Neuron (in vitro differentiated cells): Measurements from ENCODE around the gene LINS1.

Experiments
- H2AFZ ChIP-seq: one replicate; pipeline ENCODE4 v1.6.1; 2013; ENCODE audit warnings: low read depth, mild to moderate bottlenecking, inconsistent platforms, low read length, moderate library complexity
- H3K27me3 ChIP-seq: one replicate; pipeline ENCODE4 v1.6.1; 2013; ENCODE audit warnings: low read length; ENCODE audit not compliant: insufficient read depth
- H3K36me3 ChIP-seq: one replicate; pipeline ENCODE4 v1.6.1; 2013; ENCODE audit warnings: low read length; ENCODE audit not compliant: insufficient read depth
- H3K4me1 ChIP-seq: one replicate; pipeline ENCODE4 v1.6.1; 2013; ENCODE audit warnings: low read length; ENCODE audit not compliant: insufficient read depth
- H3K4me3 ChIP-seq: 2 replicates; pipeline ENCODE4 v1.5.1; 2013; ENCODE audit warnings: mild to moderate bottlenecking, low read length, moderate library complexity
- H3K9me3 ChIP-seq: one replicate; pipeline ENCODE4 v1.6.1; 2013; ENCODE audit warnings: low read length

The LINS1 gene

GRCh38 chr15:100566850-100567628 is 34.9 kb downstream of the LINS1 start:
- H3K4me1 ChIP-seq: no peaks in the 10 kb centered on the region
- no peaks in the 10 kb centered on the region for H3K27me3 ChIP-seq
- peaks cover 24% of the 10 kb centered on the region for H3K36me3 ChIP-seq
- H3K4me3 ChIP-seq: no peak overlapping the region
- no peaks in the 10 kb centered on the region for H3K9me3 ChIP-seq
- H2AFZ ChIP-seq: no peak overlapping the region

- peaks cover 19% of the 10 kb centered on the region for H3K36me3 ChIP-seq
- no peaks in the 10 kb centered on the region for H3K27me3 ChIP-seq
- no peaks in the 10 kb centered on the region for H3K9me3 ChIP-seq
- no peak overlapping the region for H3K4me3 ChIP-seq
- no peak overlapping the region for H2AFZ ChIP-seq
- H3K4me1 ChIP-seq: no peaks in the 10 kb centered on the region
Measured at GRCh38 chr15:100565591-100565990, 36.4 kb downstream of the LINS1 start.

- no peaks in the 10 kb centered on the region for H3K4me1 ChIP-seq
- H3K4me3 ChIP-seq: no peak overlapping the region
- H3K36me3 ChIP-seq: no peaks in the 10 kb centered on the region
- no peaks in the 10 kb centered on the region for H3K27me3 ChIP-seq
- H3K9me3 ChIP-seq: peaks cover 4% of the 10 kb centered on the region
- H2AFZ ChIP-seq: no peak overlapping the region
Measured at GRCh38 chr15:100560323-100560722, 41.7 kb downstream of the LINS1 start.

GRCh38 chr15:100559330-100559729 is 42.7 kb downstream of the LINS1 start:
- H3K4me3 ChIP-seq: no peak overlapping the region
- H3K4me1 ChIP-seq: no peaks in the 10 kb centered on the region
- no peaks in the 10 kb centered on the region for H3K27me3 ChIP-seq
- no peaks in the 10 kb centered on the region for H3K36me3 ChIP-seq
- H2AFZ ChIP-seq: no peak overlapping the region
- H3K9me3 ChIP-seq: peaks cover 4% of the 10 kb centered on the region

GRCh38 chr15:100558771-100559254 is 43.2 kb downstream of the LINS1 start:
- Histone ChIP-seq H3K4me3 (no peak overlapping the region), H2AFZ (no peak overlapping the region), H3K27me3 (no peaks in the 10 kb centered on the region), H3K4me1 (no peaks in the 10 kb centered on the region), H3K36me3 (no peaks in the 10 kb centered on the region), H3K9me3 (peaks cover 7% of the 10 kb centered on the region)

GRCh38 chr15:100553468-100553867 is 48.5 kb downstream of the LINS1 start:
- no peak overlapping the region for H2AFZ ChIP-seq
- H3K36me3 ChIP-seq: no peaks in the 10 kb centered on the region
- H3K4me1 ChIP-seq: peaks cover 1% of the 10 kb centered on the region
- peaks cover 6% of the 10 kb centered on the region for H3K9me3 ChIP-seq
- H3K27me3 ChIP-seq: no peaks in the 10 kb centered on the region
- H3K4me3 ChIP-seq: no peak overlapping the region

- H3K4me1 ChIP-seq: peaks cover 1% of the 10 kb centered on the region
- no peak overlapping the region for H3K4me3 ChIP-seq
- no peaks in the 10 kb centered on the region for H3K27me3 ChIP-seq
- no peaks in the 10 kb centered on the region for H3K9me3 ChIP-seq
- no peaks in the 10 kb centered on the region for H3K36me3 ChIP-seq
- no peak overlapping the region for H2AFZ ChIP-seq
Measured at GRCh38 chr15:100547961-100548360, 54.0 kb downstream of the LINS1 start.

- H3K9me3 ChIP-seq: no peaks in the 10 kb centered on the region
- H3K4me3 ChIP-seq: no peak overlapping the region
- H3K4me1 ChIP-seq: peaks cover 1% of the 10 kb centered on the region
- no peaks in the 10 kb centered on the region for H3K36me3 ChIP-seq
- no peak overlapping the region for H2AFZ ChIP-seq
- no peaks in the 10 kb centered on the region for H3K27me3 ChIP-seq
Measured at GRCh38 chr15:100544946-100545345, 57.0 kb downstream of the LINS1 start.

GRCh38 chr15:100544338-100544841 is 57.6 kb downstream of the LINS1 start:
- Histone ChIP-seq H2AFZ (no peak overlapping the region), H3K27me3 (no peaks in the 10 kb centered on the region), H3K4me1 (peaks cover 1% of the 10 kb centered on the region), H3K9me3 (no peaks in the 10 kb centered on the region), H3K36me3 (no peaks in the 10 kb centered on the region), H3K4me3 (no peak overlapping the region)

- H3K27me3 ChIP-seq: no peaks in the 10 kb centered on the region
- no peaks in the 10 kb centered on the region for H3K9me3 ChIP-seq
- H3K4me3 ChIP-seq: no peak overlapping the region
- no peaks in the 10 kb centered on the region for H3K36me3 ChIP-seq
- H3K4me1 ChIP-seq: no peaks in the 10 kb centered on the region
- no peak overlapping the region for H2AFZ ChIP-seq
Measured at GRCh38 chr15:100542290-100542689, 59.7 kb downstream of the LINS1 start.

- Histone ChIP-seq H3K4me3 (no peak overlapping the region), H3K27me3 (peaks cover 8% of the 10 kb centered on the region), H3K4me1 (no peaks in the 10 kb centered on the region), H3K36me3 (no peaks in the 10 kb centered on the region), H3K9me3 (no peaks in the 10 kb centered on the region), H2AFZ (no peak overlapping the region)
Measured at GRCh38 chr15:100537331-100537730, 64.7 kb downstream of the LINS1 start.

- Histone ChIP-seq H3K36me3 (no peaks in the 10 kb centered on the region), H3K9me3 (no peaks in the 10 kb centered on the region), H3K4me3 (no peak overlapping the region), H2AFZ (no peak overlapping the region), H3K4me1 (no peaks in the 10 kb centered on the region), H3K27me3 (peaks cover 8% of the 10 kb centered on the region)
Measured at GRCh38 chr15:100536733-100537132, 65.3 kb downstream of the LINS1 start.

- peaks cover 11% of the 10 kb centered on the region for H3K27me3 ChIP-seq
- H2AFZ ChIP-seq: no peak overlapping the region
- H3K4me3 ChIP-seq: no peak overlapping the region
- H3K4me1 ChIP-seq: no peaks in the 10 kb centered on the region
- H3K9me3 ChIP-seq: no peaks in the 10 kb centered on the region
- no peaks in the 10 kb centered on the region for H3K36me3 ChIP-seq
Measured at GRCh38 chr15:100533886-100534285, 68.1 kb downstream of the LINS1 start.
